Cardiac fibroblast (primary cell): ENCODE results near the gene TKTL1.

Experiments used
- DNase-seq, 2 donors: peaks; one replicate each; pipeline versions ENCODE4 v3.0.0 to v3.0.0-alpha.2; 2010; ENCODE audit warnings: low read depth in 2 of 2
- H3K4me3 ChIP-seq, 2 donors: replicated peaks in 1 of 2; 1 replicate in 1 of 2; 2 replicates in 1 of 2; pipeline ENCODE4 v1.5.1; 2011; ENCODE audit warnings: low read depth in 2 of 2, low read length in 2 of 2, mild to moderate bottlenecking in 2 of 2, moderate library complexity in 1 of 2
- CTCF ChIP-seq: IDR thresholded peaks from one replicate; pipeline ENCODE4 v1.5.1; 2011; ENCODE audit warnings: low read depth, mild to moderate bottlenecking, low read length, inconsistent platforms

The TKTL1 gene

GRCh38 chrX:154370300-154371016, 74.9 kb downstream of the TKTL1 start:
- peak in 1 of 2 donors; percentile 49 for DNase-seq
- no peak for TF ChIP-seq CTCF
- H3K4me3 ChIP-seq, result peak overlapping the region; percentile 84 to 87

- peak overlapping the region; percentile 84 to 87 for H3K4me3 ChIP-seq
- TF ChIP-seq CTCF, result no peak
- peak; percentile 95 to 96 for DNase-seq
These were observed 75.6 kb downstream of the TKTL1 start for GRCh38 chrX:154371017-154371788.

- TF ChIP-seq CTCF, result no peak
- H3K4me3 ChIP-seq, result peak overlapping the region; percentile 52 to 57
- no peak for DNase-seq
These were observed 76.2 kb downstream of the TKTL1 start for GRCh38 chrX:154371789-154372300.

GRCh38 chrX:154372612-154373022, 77.0 kb downstream of the TKTL1 start:
- TF ChIP-seq CTCF, result no peak
- H3K4me3 ChIP-seq, result peak overlapping the region in 1 of 2 donors; percentile 63
- DNase-seq, result peak in 1 of 2 donors; percentile 60

- peak; percentile 84 to 85 for DNase-seq
- TF ChIP-seq CTCF, result peak; percentile 51
- H3K4me3 ChIP-seq, result peak overlapping the region; percentile 42 to 63
These were observed 78.0 kb downstream of the TKTL1 start for GRCh38 chrX:154373340-154374306.

GRCh38 chrX:154374313-154375155, 78.9 kb downstream of the TKTL1 start, which contains the start of gene FLNA:
Gene FLNA (minus strand): TSS chrX:154374634. CDS start chrX:154371245, 3,389 bp downstream.
- DNase-seq, result no peak
- H3K4me3 ChIP-seq, result peak within 1 kb of the TSS; percentile 42 to 63
- no peak for TF ChIP-seq CTCF
